NCI-H748 (cell line): ENCODE results near the gene INSYN2B.
"Not testable (repeated sequence)": the region's sequence is repeated elsewhere in the genome, so short reads cannot be mapped to it uniquely, and the experiment has no call there.

Source experiments
- DNase-seq: peaks from one replicate; lab custom pipeline; 2025; ENCODE audit not compliant: unreplicated experiment; lab: John Stamatoyannopoulos, UW

The INSYN2B gene

DNA sequence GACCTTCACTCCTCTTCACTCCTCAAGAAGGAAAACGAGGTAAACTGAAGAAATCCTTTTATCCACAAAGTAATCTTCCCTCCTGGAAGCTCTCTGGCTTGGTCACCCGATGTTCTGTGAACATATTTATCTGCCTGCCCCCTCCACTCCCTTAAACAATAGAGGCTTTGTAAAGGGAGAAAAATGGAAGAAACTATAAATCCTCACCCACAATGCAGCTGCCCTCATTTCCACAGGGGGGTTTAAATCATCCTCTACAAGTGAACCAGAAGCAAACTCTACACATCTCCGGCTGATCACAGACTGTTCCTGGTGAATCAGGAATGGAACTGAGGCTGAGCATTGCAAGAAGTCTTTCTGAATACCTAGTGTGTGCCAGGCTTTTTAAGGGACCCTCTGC is 7.2 kb downstream of the INSYN2B start:
- no peak for DNase-seq

GRCh38 chr5:169971780-169972179 is 8.5 kb downstream of the INSYN2B start:
- no peak for DNase-seq

- no peak for DNase-seq
Measured at GRCh38 chr5:169970911-169971765, 9.2 kb downstream of the INSYN2B start.

DNA sequence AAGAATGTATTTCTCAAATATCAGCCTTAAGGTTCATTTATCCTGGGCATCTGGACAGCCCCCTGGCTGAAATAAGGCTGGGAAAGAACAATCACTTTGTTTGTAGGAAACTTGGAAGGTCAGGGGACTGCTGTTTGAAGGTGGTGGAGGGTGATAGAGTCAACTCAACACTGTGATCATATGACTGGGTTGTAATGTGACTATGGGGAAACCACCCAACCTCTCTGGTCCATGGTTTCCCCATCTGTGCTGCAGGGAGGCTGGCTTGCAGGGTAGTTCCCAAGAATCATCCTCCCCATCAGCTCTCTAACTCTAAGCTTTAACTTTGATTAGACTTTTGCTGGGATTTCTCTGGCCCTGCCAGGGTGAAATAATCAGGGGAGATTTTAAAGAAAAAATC is 10.0 kb downstream of the INSYN2B start:
- DNase-seq = no peak

GRCh38 chr5:169964246-169964645 is 16.0 kb downstream of the INSYN2B start:
- no peak for DNase-seq

DNA sequence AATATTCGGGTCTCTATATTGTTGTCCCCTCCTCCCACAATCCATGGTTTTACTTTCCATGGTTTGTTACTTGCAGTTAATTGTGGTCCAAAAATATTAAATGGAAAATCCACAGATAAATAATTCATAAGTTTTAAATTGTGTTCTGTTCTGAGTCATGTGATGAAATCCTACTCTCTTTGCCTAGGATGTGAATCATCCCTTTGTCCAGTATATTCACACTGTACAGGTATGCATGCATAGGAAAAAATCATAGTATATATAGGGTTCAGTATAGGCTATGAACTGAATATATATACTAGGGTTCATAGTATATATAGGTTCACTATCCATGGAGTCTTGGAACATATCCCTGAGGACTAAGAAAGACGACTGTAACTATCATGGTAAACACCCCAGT is 19.6 kb downstream of the INSYN2B start:
- no peak for DNase-seq

GRCh38 chr5:169958278-169958677 is 22.0 kb downstream of the INSYN2B start:
- DNase-seq = no peak

GRCh38 chr5:169956756-169957155 is 23.5 kb downstream of the INSYN2B start:
- no peak for DNase-seq

DNA sequence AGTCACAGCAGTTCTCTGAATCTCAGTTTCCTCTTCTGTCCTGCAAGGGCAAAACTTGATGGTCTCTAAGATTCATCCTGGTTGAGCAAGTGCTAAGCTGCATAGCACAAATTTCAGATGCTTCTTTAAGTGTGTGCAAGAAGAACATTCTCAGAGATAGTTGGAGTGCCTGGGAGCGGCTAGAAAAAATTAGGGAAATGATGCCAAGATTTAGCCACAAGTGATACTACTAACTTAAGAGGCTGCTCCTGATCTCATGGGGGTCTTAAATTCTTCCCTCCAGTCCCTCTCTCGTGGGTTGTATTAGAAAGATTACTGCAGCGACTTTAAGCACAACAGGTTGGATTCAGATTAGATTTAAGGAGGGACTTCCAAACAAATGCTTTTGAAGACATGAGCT is 24.2 kb downstream of the INSYN2B start:
- no peak for DNase-seq

DNA sequence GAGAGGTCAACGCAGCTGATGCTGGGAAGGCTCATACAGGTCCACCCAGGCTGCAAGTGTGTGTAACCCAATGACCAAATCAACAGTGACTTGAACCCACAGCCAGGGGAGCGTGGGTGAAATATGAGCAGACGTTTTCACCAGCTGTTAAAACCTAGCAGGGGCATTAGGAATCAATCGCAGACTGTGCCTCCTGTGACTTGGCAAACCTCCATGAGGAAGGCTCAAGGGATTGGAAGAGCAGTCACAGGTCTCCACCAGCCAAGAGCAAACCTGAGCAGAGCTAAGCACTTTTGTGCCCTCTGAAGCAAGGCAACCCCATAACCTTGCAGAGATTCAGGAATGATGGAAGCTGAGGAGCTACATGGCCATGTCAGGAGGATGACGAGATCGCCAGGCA is 25.5 kb downstream of the INSYN2B start:
- no peak for DNase-seq

GRCh38 chr5:169953196-169953595 is 27.1 kb downstream of the INSYN2B start:
- not testable (repeated sequence) for DNase-seq

GRCh38 chr5:169950333-169950732 is 30.0 kb downstream of the INSYN2B start:
- no peak for DNase-seq

DNA sequence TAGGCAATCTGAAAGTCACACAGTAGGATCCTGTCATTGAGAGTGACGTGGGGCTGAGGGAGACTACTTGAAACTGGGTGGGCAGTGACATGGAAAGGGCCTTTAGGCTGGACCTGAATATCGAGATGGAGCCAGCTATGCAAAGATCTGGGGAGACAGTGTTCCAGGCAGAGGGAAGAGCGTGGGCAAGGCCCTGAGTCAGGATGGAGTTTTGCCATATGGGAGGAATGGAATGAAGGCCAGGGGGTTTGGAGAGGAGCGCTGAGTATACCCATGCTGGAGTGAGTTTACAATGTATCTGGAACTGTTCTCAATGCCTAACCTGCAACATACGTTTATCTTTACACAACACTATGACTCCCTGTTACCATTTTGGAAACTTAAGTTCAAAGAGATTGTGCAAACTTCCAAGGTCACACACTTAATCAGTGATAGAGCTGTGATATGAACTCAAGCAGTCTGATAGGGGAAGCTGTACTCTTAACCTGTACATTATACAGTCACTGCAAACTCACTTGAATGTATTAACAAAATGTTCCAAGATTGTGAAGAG is 33.5 kb downstream of the INSYN2B start:
- no peak for DNase-seq

DNA sequence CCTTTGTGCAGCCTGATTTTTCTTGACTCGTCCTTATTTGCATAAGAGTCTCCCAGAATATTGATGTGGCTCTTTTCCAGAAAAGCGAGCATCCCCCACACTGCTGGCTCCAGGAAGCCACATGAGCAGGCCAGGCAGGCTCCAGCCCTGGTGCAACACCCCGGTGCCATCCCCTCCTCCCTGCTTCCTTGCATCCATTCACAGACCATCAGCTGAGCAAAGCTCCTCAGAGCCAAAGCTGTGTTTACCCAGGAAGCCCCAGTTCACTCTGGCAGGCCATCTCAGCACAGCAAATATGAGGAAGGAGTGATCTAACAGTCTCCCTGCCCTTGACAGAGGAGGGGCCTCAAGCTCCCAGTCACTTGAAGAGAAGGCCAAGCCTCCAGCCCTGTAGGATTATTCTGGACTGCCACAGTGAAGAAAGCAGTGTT is 34.4 kb downstream of the INSYN2B start:
- DNase-seq = no peak

DNA sequence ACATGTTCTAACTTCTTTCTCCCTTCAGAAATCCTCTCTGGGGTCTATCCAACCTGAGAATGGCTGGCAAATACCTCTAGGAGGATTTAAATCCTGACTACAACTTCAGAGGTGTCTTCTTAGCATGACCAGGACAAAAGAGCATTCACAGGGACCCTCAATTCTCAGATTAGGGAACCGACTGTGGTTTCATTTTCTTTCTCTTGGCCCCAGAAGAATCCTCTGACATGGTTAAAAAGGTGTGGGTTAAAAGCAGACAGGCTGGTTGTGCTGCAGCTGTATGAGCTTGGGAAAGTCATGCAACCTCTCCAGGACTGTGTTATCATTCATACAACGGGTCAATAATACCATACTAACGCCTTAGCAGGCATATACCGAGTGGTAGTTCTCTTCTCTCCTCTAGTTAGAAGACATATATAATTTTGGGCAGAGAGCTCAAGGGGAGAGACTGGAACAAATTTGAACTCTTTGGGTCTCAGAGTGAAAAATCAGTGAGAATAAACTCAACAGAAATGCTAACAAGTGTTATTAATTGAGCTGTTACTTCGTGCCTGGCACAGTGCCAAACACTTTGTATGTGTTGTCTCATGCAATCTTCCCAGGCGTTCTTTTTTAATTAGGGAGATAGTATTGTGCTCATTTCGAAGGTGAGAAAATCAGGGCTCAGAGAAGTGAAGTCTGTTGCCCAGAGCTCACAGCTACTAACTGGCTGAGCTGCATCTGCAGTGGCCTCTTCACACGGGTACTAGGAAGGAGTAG is 35.2 kb downstream of the INSYN2B start:
- no peak for DNase-seq

DNA sequence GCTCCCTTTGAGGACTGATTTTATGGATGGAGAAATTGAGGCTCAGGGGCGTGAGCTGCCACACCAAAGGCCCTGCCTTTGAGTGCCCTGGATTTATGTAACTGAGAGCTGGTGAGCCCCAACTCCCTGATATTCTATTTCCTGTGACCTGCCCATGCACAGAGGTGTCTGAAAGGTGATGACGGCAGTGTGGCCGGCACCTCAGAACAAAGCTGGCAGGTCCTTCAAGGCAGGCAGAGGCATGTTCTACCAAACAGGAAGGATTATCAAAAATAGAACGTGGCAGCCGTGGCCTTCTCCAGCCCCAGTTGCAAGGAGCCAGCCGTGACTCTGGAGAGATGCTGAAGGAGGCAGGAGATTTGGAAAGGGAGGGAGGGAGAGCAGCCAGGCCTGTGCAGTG is 36.2 kb downstream of the INSYN2B start:
- DNase-seq = no peak

DNA sequence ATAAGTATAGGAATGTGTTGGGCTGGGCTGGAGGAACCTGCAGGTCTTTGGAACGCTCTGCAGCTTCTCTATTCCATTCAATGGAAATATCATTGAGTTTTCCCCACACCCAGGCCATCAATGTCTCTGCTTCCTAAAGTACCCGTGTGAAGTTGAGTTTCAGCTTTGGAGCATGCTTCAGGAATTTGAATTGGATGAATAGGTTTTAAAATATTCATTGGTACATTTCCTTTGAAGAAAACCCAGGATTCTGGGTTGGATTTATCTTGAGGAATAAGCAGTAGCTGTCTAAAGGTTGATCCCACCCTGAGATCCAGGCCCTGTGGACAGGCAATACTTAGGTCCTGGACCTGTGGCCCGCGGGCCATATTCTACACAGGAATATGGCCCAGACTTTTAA is 37.3 kb downstream of the INSYN2B start:
- no peak for DNase-seq

- no peak for DNase-seq
Measured at GRCh38 chr5:169942181-169942580, 38.1 kb downstream of the INSYN2B start.

- no peak for DNase-seq
Measured at GRCh38 chr5:169941542-169941941, 38.8 kb downstream of the INSYN2B start.

GRCh38 chr5:169939731-169940130 is 40.6 kb downstream of the INSYN2B start:
- no peak for DNase-seq

DNA sequence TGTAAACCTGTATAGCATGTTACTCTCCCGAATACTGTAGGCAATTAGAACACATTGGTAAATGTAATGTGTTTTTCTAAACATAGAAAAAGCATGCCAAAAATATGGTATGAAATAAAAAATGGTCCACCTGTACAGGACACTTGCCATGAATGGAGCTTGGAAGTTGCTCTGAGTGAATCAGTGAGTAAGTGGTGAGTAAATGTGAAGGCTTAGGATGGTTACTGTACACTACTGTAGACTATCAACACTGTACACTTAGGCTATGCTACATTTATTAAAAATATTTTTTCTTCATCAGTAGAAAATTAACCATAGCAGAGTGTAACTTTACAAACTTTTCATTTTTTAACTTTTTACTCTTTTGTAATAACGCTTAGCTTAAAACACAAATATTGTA is 41.9 kb downstream of the INSYN2B start:
- DNase-seq = no peak

GRCh38 chr5:169935762-169936161 is 44.5 kb downstream of the INSYN2B start:
- no peak for DNase-seq
